BJ (cell line): ENCODE results near the gene WDR7. TPM values are rescaled to one million over a fixed set of nuclear protein-coding genes. Genes with fewer than 3 reads are reported as not detected.

Experiments used
- CTCF ChIA-PET: fragments of 350-600 bp; formaldehyde crosslinking; extraction: SDS; loops from one replicate; lab custom pipeline; 2021; ENCODE audit warnings: antibody characterized with exemption, inconsistent platforms; lab: Yijun Ruan, JAX
- POLR2A ChIA-PET: fragments of 300-600 bp; sonication (Branson Sonifier 250); formaldehyde crosslinking; extraction: SDS; loops from one replicate; lab custom pipeline; 2021; ENCODE audit warnings: antibody characterized with exemption; lab: Charles Lee
- DNase-seq: peaks from one replicate; pipeline ENCODE4 v3.0.0-alpha.2; 2011; ENCODE audit warnings: low read depth
- H3K27me3 ChIP-seq: 2 replicates; pipeline ENCODE4 v1.6.0; 2011; ENCODE audit warnings: low read length; ENCODE audit not compliant: control insufficient read depth, insufficient read depth
- H3K36me3 ChIP-seq: 2 replicates; pipeline ENCODE4 v1.5.1; 2011; ENCODE audit warnings: low read length; ENCODE audit not compliant: control insufficient read depth, insufficient read depth
- H3K4me3 ChIP-seq: 2 replicates; pipeline ENCODE4 v1.5.1; 2011; ENCODE audit warnings: low read depth, mild to moderate bottlenecking, control low read depth, low read length
- CTCF ChIP-seq: IDR thresholded peaks from 2 replicates; pipeline ENCODE4 v1.5.1; 2011; ENCODE audit warnings: low read depth, mild to moderate bottlenecking, control low read depth, inconsistent platforms, low read length, moderate library complexity; ENCODE audit not compliant: insufficient read depth
- polyA plus RNA-seq: library from polyadenylated mRNA; depleted of rRNA; stranded (reverse); fragments of >200 nt; gene quantifications from 2 replicates; pipeline ENCODE4 v1.2.3, GENCODE V29; 2011

The WDR7 gene
- polyA plus RNA-seq, 1 experiment, result 9.7 TPM

- TF ChIP-seq CTCF, result no peak
- Histone ChIP-seq H3K36me3 (no peaks in the 10 kb centered on the region), H3K27me3 (no peaks in the 10 kb centered on the region), H3K4me3 (no peak overlapping the region)
- POLR2A ChIA-PET, result no interaction called here
- CTCF ChIA-PET, result no interaction called here
- no peak for DNase-seq
Measured at GRCh38 chr18:56672981-56673380, 21.8 kb downstream of the WDR7 start.

GRCh38 chr18:56676639-56677038, 25.5 kb downstream of the WDR7 start:
- ChIA-PET POLR2A (no interaction called here), CTCF (no interaction called here)
- H3K4me3 ChIP-seq, result no peak overlapping the region
- H3K36me3 ChIP-seq, result no peaks in the 10 kb centered on the region
- no peak for TF ChIP-seq CTCF
- no peaks in the 10 kb centered on the region for H3K27me3 ChIP-seq
- no peak for DNase-seq

GRCh38 chr18:56678836-56679565, 27.8 kb downstream of the WDR7 start:
- no peaks in the 10 kb centered on the region for H3K27me3 ChIP-seq
- ChIA-PET CTCF (no interaction called here), POLR2A (no interaction called here)
- DNase-seq, result no peak
- TF ChIP-seq CTCF, result no peak
- no peak overlapping the region for H3K4me3 ChIP-seq
- H3K36me3 ChIP-seq, result no peaks in the 10 kb centered on the region; the same call in 1 of the 2 replicates

GRCh38 chr18:56684277-56684676, 33.1 kb downstream of the WDR7 start:
- no peaks in the 10 kb centered on the region for H3K27me3 ChIP-seq
- POLR2A ChIA-PET, result no interaction called here
- H3K4me3 ChIP-seq, result no peak overlapping the region
- no peak for TF ChIP-seq CTCF
- no peak for DNase-seq
- H3K36me3 ChIP-seq, result no peaks in the 10 kb centered on the region; the same call in 1 of the 2 replicates
- CTCF ChIA-PET, result no interaction called here

GRCh38 chr18:56691530-56691929, 40.4 kb downstream of the WDR7 start:
- CTCF ChIA-PET, result no interaction called here
- POLR2A ChIA-PET, result no interaction called here

More at GRCh38 chr18:56691530-56691929, 40.4 kb downstream of the WDR7 start:
- no peaks in the 10 kb centered on the region for H3K27me3 ChIP-seq
- no peak overlapping the region for H3K4me3 ChIP-seq
- no peak for DNase-seq
- TF ChIP-seq CTCF, result no peak
- H3K36me3 ChIP-seq, result no peaks in the 10 kb centered on the region
